Measurements from ENCODE around the gene SAMD11. TPM values are rescaled to one million over a fixed set of nuclear protein-coding genes. Genes with fewer than 3 reads are reported as not detected.

SAMD11 gene
- total RNA-seq, 1 donor from 2014 or later, result not detected

DNA sequence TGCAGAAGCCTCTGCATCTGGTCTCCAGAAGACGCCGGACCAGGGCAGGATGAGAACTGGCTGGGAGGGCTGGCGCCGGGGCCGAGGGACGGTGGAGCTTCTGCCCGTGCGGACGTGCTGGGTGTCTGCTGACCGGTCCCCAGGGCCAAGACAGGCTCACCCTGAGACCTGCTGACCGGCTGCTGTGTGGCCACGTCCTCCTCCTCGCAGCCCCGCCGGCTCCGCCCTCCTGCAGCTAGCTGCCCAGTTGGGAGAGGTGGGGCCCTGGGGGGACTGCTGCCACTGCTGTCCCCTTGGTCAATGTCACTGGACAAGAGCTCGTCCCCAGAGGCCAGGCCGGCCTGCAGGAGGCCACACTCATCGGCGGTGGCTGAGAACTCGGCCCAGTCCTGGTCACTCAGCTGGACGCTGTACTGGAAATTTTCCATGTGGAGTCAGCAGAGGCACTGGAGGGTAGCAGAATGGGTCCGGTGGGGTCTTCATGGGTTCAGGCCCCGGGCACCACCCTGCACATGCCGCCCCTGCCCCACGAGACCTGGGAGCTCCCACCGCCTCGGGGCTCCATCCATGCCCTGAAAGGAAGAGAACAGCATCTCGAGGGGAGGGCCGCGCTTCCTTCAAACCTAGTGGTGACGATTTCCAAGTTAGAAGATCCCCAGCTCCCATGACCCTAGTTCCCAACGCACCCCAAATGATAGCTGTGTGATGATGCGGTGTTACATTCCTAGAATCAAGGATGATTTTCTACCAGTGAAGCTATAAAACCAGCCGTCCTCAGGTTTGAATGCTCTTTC is 57.1 kb downstream of the SAMD11 start:
- no peaks in the 10 kb centered on the region for H3K36me3 Mint-ChIP-seq (ENCODE audit: low read depth)
- no peak overlapping the region for H3K27ac Mint-ChIP-seq
- DNase-seq, result no peak
- intact Hi-C loops (cut with micrococcal nuclease), result no loop called here
- peaks cover 1% of the 10 kb centered on the region for H3K4me1 Mint-ChIP-seq
- ChIA-PET CTCF (interaction anchor here (2.4 to 3.2 kb wide), 2 partner anchors 21 to 310 kb away, joined by 8 to 16 read pairs; no protein-coding TSS in a partner anchor), POLR2A (interaction anchor here (0.6 kb wide), 1 partner anchor 158 kb away, joined by 3 read pairs; no protein-coding TSS in a partner anchor)
- TF ChIP-seq, protein P1, sequence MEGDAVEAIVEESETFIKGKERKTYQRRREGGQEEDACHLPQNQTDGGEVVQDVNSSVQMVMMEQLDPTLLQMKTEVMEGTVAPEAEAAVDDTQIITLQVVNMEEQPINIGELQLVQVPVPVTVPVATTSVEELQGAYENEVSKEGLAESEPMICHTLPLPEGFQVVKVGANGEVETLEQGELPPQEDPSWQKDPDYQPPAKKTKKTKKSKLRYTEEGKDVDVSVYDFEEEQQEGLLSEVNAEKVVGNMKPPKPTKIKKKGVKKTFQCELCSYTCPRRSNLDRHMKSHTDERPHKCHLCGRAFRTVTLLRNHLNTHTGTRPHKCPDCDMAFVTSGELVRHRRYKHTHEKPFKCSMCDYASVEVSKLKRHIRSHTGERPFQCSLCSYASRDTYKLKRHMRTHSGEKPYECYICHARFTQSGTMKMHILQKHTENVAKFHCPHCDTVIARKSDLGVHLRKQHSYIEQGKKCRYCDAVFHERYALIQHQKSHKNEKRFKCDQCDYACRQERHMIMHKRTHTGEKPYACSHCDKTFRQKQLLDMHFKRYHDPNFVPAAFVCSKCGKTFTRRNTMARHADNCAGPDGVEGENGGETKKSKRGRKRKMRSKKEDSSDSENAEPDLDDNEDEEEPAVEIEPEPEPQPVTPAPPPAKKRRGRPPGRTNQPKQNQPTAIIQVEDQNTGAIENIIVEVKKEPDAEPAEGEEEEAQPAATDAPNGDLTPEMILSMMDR (IDR thresholded peaks at IDR 0.05), result no peak
- no peaks in the 10 kb centered on the region for H3K9me3 Mint-ChIP-seq
- no peak overlapping the region for H3K4me3 Mint-ChIP-seq
- peaks cover 19% of the 10 kb centered on the region for H3K27me3 Mint-ChIP-seq
- no peak for ATAC-seq (ENCODE audit: low read depth)

GRCh38 chr1:981491-981954 is 57.8 kb downstream of the SAMD11 start:
- POLR2A ChIA-PET, result no interaction called here

DNA sequence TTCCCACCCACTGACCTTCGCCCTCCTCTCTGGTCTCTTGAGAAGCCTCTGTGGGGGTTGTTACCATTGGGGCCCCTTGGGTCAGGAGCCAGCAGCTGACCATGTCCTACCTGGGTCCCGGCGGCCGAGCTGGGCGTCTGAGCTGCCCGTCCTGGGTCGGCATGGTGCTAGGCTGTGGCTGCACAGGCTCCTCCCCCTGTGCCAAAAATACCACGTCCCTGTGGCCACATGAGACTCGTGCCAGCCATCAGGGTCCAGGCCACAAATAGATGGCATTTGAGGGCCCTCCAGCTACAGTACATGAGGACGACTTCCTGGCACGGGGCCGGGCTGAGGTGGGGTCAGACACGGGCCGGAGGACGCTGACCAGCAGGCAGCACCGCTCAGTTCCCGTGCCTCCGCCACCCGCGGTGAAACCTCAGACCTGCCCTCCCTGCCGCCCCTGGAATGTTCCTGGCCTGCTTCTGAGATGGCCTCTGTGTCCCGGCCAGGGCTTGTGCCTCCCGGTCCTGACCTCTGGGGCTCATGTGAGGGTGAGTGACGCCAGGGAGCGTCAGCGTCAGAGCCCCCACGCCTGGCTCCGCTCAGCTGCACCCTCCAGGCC is 58.3 kb downstream of the SAMD11 start, which contains the start of gene PERM1:
Gene PERM1 (minus strand): TSS at position 139 of the 604 bp plus-strand sequence. CDS start 1,064 bp downstream, outside the sequence.
- TF ChIP-seq, protein P1 (IDR thresholded peaks at IDR 0.05), result no peak
- DNase-seq, result no peak
- Mint-ChIP-seq H3K9me3 (no peaks in the 10 kb centered on the region), H3K4me1 (no peaks in the 10 kb centered on the region), H3K27me3 (peaks cover 22% of the 10 kb centered on the region), H3K36me3 (ENCODE audit: low read depth) (no peaks in the 10 kb centered on the region), H3K4me3 (no peak within 1 kb of the TSS), H3K27ac (no peak within 1 kb of the TSS)
- POLR2A ChIA-PET, result no interaction called here
- CTCF ChIA-PET, result interaction anchor here (2.4 to 3.2 kb wide), 2 partner anchors 19 to 309 kb away, joined by 8 to 16 read pairs; no protein-coding TSS in a partner anchor
- intact Hi-C loops (cut with micrococcal nuclease), result no loop called here
- no peak for ATAC-seq (ENCODE audit: low read depth)

More at GRCh38 chr1:981491-981954, 57.8 kb downstream of the SAMD11 start:
- peaks cover 22% of the 10 kb centered on the region for H3K27me3 Mint-ChIP-seq
- no peak for DNase-seq
- ATAC-seq (ENCODE audit: low read depth), result no peak
- H3K9me3 Mint-ChIP-seq, result no peaks in the 10 kb centered on the region
- no peaks in the 10 kb centered on the region for H3K4me1 Mint-ChIP-seq
- TF ChIP-seq, protein P1 (IDR thresholded peaks at IDR 0.05), result no peak
- CTCF ChIA-PET, result interaction anchor here (2.4 to 3.2 kb wide), 2 partner anchors 20 to 310 kb away, joined by 8 to 16 read pairs; no protein-coding TSS in a partner anchor
- intact Hi-C loops (cut with micrococcal nuclease), result no loop called here
- H3K4me3 Mint-ChIP-seq, result no peak overlapping the region
- no peak overlapping the region for H3K27ac Mint-ChIP-seq
- no peaks in the 10 kb centered on the region for H3K36me3 Mint-ChIP-seq (ENCODE audit: low read depth)

DNA sequence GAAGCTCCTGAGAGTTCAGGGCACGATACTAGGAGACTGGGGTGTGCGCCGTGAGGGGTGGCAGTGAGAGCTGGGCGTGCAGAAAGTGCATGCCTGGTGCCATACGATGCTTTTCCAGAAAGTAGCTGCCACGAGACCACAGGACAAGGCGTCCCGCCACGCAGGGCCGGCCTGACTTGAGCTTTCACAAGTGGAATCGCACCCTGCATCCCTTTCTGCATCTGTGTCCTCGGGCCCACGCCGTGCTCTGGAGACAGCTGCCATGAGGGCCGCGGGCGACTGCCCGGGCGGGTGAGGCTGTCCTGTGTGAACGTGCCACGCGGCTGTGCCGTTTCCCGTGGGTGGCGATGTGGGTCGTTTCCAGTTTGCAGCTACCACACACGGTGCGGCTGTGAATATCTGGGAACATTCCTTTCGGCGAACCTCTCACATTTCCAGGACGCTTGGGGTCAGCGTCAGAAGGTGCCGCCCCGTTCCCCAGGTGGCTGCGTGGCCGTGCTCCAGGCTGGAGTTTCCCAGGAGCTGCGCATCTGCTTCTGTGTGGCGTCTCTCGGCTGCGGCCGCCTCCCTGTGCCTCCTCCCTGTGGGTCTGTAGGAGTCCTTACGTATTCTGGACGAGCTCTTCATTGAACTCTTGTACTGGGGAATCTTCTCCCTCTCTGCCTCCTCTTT is 59.2 kb downstream of the SAMD11 start:
- ATAC-seq (ENCODE audit: low read depth) (no peak), DNase-seq (no peak)
- H3K9me3 Mint-ChIP-seq, result no peaks in the 10 kb centered on the region
- peaks cover 26% of the 10 kb centered on the region for H3K27me3 Mint-ChIP-seq
- TF ChIP-seq, protein P1 (IDR thresholded peaks at IDR 0.05), result no peak
- H3K4me3 Mint-ChIP-seq, result no peak overlapping the region
- CTCF ChIA-PET, result interaction anchor here (1.0 to 3.2 kb wide), 5 partner anchors 16 to 308 kb away, joined by 4 to 16 read pairs (median 5); partner anchors contain the start of genes ISG15 and PLEKHN1
- H3K27ac Mint-ChIP-seq, result no peak overlapping the region
- intact Hi-C loops (cut with micrococcal nuclease), result no loop called here
- H3K4me1 Mint-ChIP-seq, result no peaks in the 10 kb centered on the region
- POLR2A ChIA-PET, result interaction anchor here (0.6 to 1.7 kb wide), 2 partner anchors 268 to 301 kb away, joined by 3 read pairs; no protein-coding TSS in a partner anchor
- no peaks in the 10 kb centered on the region for H3K36me3 Mint-ChIP-seq (ENCODE audit: low read depth)
